ENCODE results near the gene EHD2. TPM values are rescaled to one million over a fixed set of nuclear protein-coding genes. Genes with fewer than 3 reads are reported as not detected.

The EHD2 gene
- polyA plus RNA-seq, 3 donors: not detected

- Histone ChIP-seq H3K79me2 (ENCODE audit: insufficient read depth, low read length) (no peaks in the 10 kb centered on the region), H3K36me3 (replicated peaks in 1 of 2; ENCODE audit: control insufficient read depth in 1 of 2, insufficient read depth in 2 of 2, low read length in 2 of 2) (peaks cover 65 to 77% of the 10 kb centered on the region in 2 donors), H3K27ac (ENCODE audit: low read depth in 1 of 2, low read length in 2 of 2) (no peak overlapping the region), H3K4me3 (replicated peaks in 1 of 3; ENCODE audit: low read depth in 2 of 3, low read length in 3 of 3) (no peak overlapping the region), H3K4me2 (replicated peaks; ENCODE audit: extremely low read depth, low read length, poor library complexity, severe bottlenecking) (no peak overlapping the region), H3K9ac (ENCODE audit: insufficient read depth, low read length, poor library complexity, severe bottlenecking) (no peak overlapping the region), H3K4me1 (ENCODE audit: control insufficient read depth in 1 of 2, insufficient read depth in 2 of 2, low read length in 2 of 2) (no peaks in the 10 kb centered on the region), H3K9me3 (replicated peaks in 1 of 2; ENCODE audit: control insufficient read depth in 1 of 2, insufficient read depth in 1 of 2, low read length in 2 of 2) (no peaks in the 10 kb centered on the region), H3K27me3 (ENCODE audit: control insufficient read depth in 2 of 2, insufficient read depth in 2 of 2, low read length in 2 of 2) (no peaks in the 10 kb centered on the region), H2AFZ (ENCODE audit: insufficient read depth, low read depth, low read length, poor library complexity, severe bottlenecking) (no peak overlapping the region), H4K20me1 (ENCODE audit: insufficient read depth, low read length) (peaks cover 20% of the 10 kb centered on the region)
- no peak for DNase-seq
- H3K9me3 Mint-ChIP-seq: peaks cover 0 to 8% (median 4%) of the 10 kb centered on the region in 7 donors
- 98% methylated on average over 9 of the region's 12 CpGs for WGBS (ENCODE audit: insufficient coverage)
- no peak overlapping the region for H3K27ac Mint-ChIP-seq
- intact Hi-C loops (cut with micrococcal nuclease): no loop called here
- H3K4me3 Mint-ChIP-seq: no peak overlapping the region
- H3K36me3 Mint-ChIP-seq: peaks cover 64 to 84% of the 10 kb centered on the region in 2 donors
- H3K4me1 Mint-ChIP-seq: no peaks in the 10 kb centered on the region
- H3K27me3 Mint-ChIP-seq (ENCODE audit: low read depth in 3 of 3): peaks cover 0 to 1% (median 0%) of the 10 kb centered on the region in 3 donors
- no peak for TF ChIP-seq CTCF (IDR thresholded peaks at IDR 0.05)
Measured at GRCh38 chr19:47756627-47756929, 43.4 kb downstream of the EHD2 start.

GRCh38 chr19:47756953-47757608 is 43.9 kb downstream of the EHD2 start:
- H3K36me3 ChIP-seq (replicated peaks in 1 of 2; ENCODE audit: control insufficient read depth in 1 of 2, insufficient read depth in 2 of 2, low read length in 2 of 2): peaks cover 62 to 72% of the 10 kb centered on the region in 2 donors
- WGBS (ENCODE audit: insufficient coverage): over 99% methylated on average over 20 of the region's 22 CpGs
- no peaks in the 10 kb centered on the region for H3K9me3 ChIP-seq (replicated peaks in 1 of 2; ENCODE audit: control insufficient read depth in 1 of 2, insufficient read depth in 1 of 2, low read length in 2 of 2)
- H3K9me3 Mint-ChIP-seq: peaks cover 0 to 8% (median 4%) of the 10 kb centered on the region in 7 donors
- no peak for TF ChIP-seq CTCF (IDR thresholded peaks at IDR 0.05)
- H3K27ac ChIP-seq (ENCODE audit: low read depth in 1 of 2, low read length in 2 of 2): no peak overlapping the region
- intact Hi-C loops (cut with micrococcal nuclease): no loop called here
- H3K79me2 ChIP-seq (ENCODE audit: insufficient read depth, low read length): no peaks in the 10 kb centered on the region
- peaks cover 0 to 1% (median 0%) of the 10 kb centered on the region in 3 donors for H3K27me3 Mint-ChIP-seq (ENCODE audit: low read depth in 3 of 3)
- no peak overlapping the region for H3K4me3 Mint-ChIP-seq
- H3K4me2 ChIP-seq (replicated peaks; ENCODE audit: extremely low read depth, low read length, poor library complexity, severe bottlenecking): no peak overlapping the region
- no peak overlapping the region for H3K9ac ChIP-seq (ENCODE audit: insufficient read depth, low read length, poor library complexity, severe bottlenecking)
- H3K27ac Mint-ChIP-seq: peak overlapping the region in 2 of 7 donors; percentile 19 to 66
- H3K27me3 ChIP-seq (ENCODE audit: control insufficient read depth in 2 of 2, insufficient read depth in 2 of 2, low read length in 2 of 2): no peaks in the 10 kb centered on the region
- H3K4me1 ChIP-seq (ENCODE audit: control insufficient read depth in 1 of 2, insufficient read depth in 2 of 2, low read length in 2 of 2): no peaks in the 10 kb centered on the region
- H4K20me1 ChIP-seq (ENCODE audit: insufficient read depth, low read length): peaks cover 19% of the 10 kb centered on the region
- H2AFZ ChIP-seq (ENCODE audit: insufficient read depth, low read depth, low read length, poor library complexity, severe bottlenecking): no peak overlapping the region
- DNase-seq: no peak
- H3K36me3 Mint-ChIP-seq: peaks cover 61 to 79% of the 10 kb centered on the region in 2 donors
- no peaks in the 10 kb centered on the region for H3K4me1 Mint-ChIP-seq
- no peak overlapping the region for H3K4me3 ChIP-seq (replicated peaks in 1 of 3; ENCODE audit: low read depth in 2 of 3, low read length in 3 of 3)
